ENCODE data around the gene MMEL1.

Gene MMEL1

GRCh38 chr1:2592672-2593071, 40.1 kb downstream of the MMEL1 start:
- Histone ChIP-seq H2BK12ac (ENCODE audit: low read length) (no peak overlapping the region), H3K4me1 (ENCODE audit: control insufficient read depth in 2 of 2, insufficient read depth in 1 of 2, low read depth in 1 of 2, low read length in 2 of 2) (peaks cover 0 to 3% of the 10 kb centered on the region in 2 donors), H4K91ac (ENCODE audit: low read depth, low read length, poor library complexity) (peak overlapping the region; percentile 85), H3K18ac (ENCODE audit: low read length) (no peak overlapping the region), H3K4me3 (ENCODE audit: low read length in 2 of 2) (no peak overlapping the region), H3K27ac (replicated peaks; ENCODE audit: low read length) (no peak overlapping the region), H3K4me2 (ENCODE audit: insufficient read depth, low read length, poor library complexity, severe bottlenecking) (peak overlapping the region; percentile 11), H4K8ac (ENCODE audit: low read depth, low read length) (no peak overlapping the region), H2AK5ac (ENCODE audit: low read depth, low read length) (peak overlapping the region; percentile 70), H2BK15ac (ENCODE audit: low read length) (no peak overlapping the region), H3K14ac (ENCODE audit: low read length) (peak overlapping the region; percentile 38), H3K36me3 (replicated peaks in 1 of 2; ENCODE audit: control insufficient read depth in 2 of 2, insufficient read depth in 2 of 2, low read length in 2 of 2) (peaks cover 7 to 9% of the 10 kb centered on the region in 2 donors), H3K23ac (ENCODE audit: low read depth, low read length, poor library complexity) (no peak overlapping the region), H3K79me1 (ENCODE audit: low read depth, low read length) (peaks cover 8% of the 10 kb centered on the region), H2AFZ (ENCODE audit: low read length) (no peak overlapping the region), H2BK5ac (ENCODE audit: low read length) (no peak overlapping the region), H2BK120ac (ENCODE audit: low read depth, low read length) (no peak overlapping the region), H3K4ac (ENCODE audit: low read length) (no peak overlapping the region), H3K9ac (ENCODE audit: low read depth, low read length, poor library complexity) (no peak overlapping the region), H3K27me3 (ENCODE audit: control insufficient read depth in 3 of 3, insufficient read depth in 3 of 3, low read depth in 1 of 3, low read length in 3 of 3) (peaks cover 0 to 15% (median 0%) of the 10 kb centered on the region in 3 experiments), H3K9me3 (replicated peaks in 1 of 2; ENCODE audit: control insufficient read depth in 2 of 2, insufficient read depth in 1 of 2, low read depth in 1 of 2, low read length in 2 of 2) (peaks cover 0 to 14% of the 10 kb centered on the region in 2 donors)
- WGBS, 2 donors (ENCODE audit: extremely low coverage in 2 of 2, insufficient read length in 2 of 2, insufficient replicate concordance in 1 of 2), result no CpG with 5 or more reads among the region's 15 CpGs
- no peak for DNase-seq (ENCODE audit: low spot score)

- Histone ChIP-seq H3K27ac (replicated peaks; ENCODE audit: low read length) (no peak overlapping the region), H3K79me1 (ENCODE audit: low read depth, low read length) (peaks cover 12% of the 10 kb centered on the region), H4K91ac (ENCODE audit: low read depth, low read length, poor library complexity) (no peak overlapping the region), H4K8ac (ENCODE audit: low read depth, low read length) (no peak overlapping the region), H3K9ac (ENCODE audit: low read depth, low read length, poor library complexity) (no peak overlapping the region), H2BK5ac (ENCODE audit: low read length) (no peak overlapping the region), H3K9me3 (replicated peaks in 1 of 2; ENCODE audit: control insufficient read depth in 2 of 2, insufficient read depth in 1 of 2, low read depth in 1 of 2, low read length in 2 of 2) (peaks cover 0 to 14% of the 10 kb centered on the region in 2 donors), H3K36me3 (replicated peaks in 1 of 2; ENCODE audit: control insufficient read depth in 2 of 2, insufficient read depth in 2 of 2, low read length in 2 of 2) (peaks cover 7 to 9% of the 10 kb centered on the region in 2 donors), H3K4ac (ENCODE audit: low read length) (no peak overlapping the region), H2BK15ac (ENCODE audit: low read length) (no peak overlapping the region), H3K18ac (ENCODE audit: low read length) (peak overlapping the region; percentile 28), H3K4me2 (ENCODE audit: insufficient read depth, low read length, poor library complexity, severe bottlenecking) (no peak overlapping the region), H3K4me3 (ENCODE audit: low read length in 2 of 2) (no peak overlapping the region), H3K14ac (ENCODE audit: low read length) (no peak overlapping the region), H3K23ac (ENCODE audit: low read depth, low read length, poor library complexity) (no peak overlapping the region), H2BK120ac (ENCODE audit: low read depth, low read length) (no peak overlapping the region), H2AFZ (ENCODE audit: low read length) (no peak overlapping the region), H3K4me1 (ENCODE audit: control insufficient read depth in 2 of 2, insufficient read depth in 1 of 2, low read depth in 1 of 2, low read length in 2 of 2) (peaks cover 4 to 5% of the 10 kb centered on the region in 2 donors), H2AK5ac (ENCODE audit: low read depth, low read length) (no peak overlapping the region), H2BK12ac (ENCODE audit: low read length) (no peak overlapping the region), H3K27me3 (ENCODE audit: control insufficient read depth in 3 of 3, insufficient read depth in 3 of 3, low read depth in 1 of 3, low read length in 3 of 3) (peaks cover 0 to 9% (median 0%) of the 10 kb centered on the region in 3 experiments)
- WGBS, 2 donors (ENCODE audit: extremely low coverage in 2 of 2, insufficient read length in 2 of 2, insufficient replicate concordance in 1 of 2), result no CpG with 5 or more reads among the region's 12 CpGs
- no peak for DNase-seq (ENCODE audit: low spot score)
Measured at GRCh38 chr1:2591581-2592261, 41.1 kb downstream of the MMEL1 start.

GRCh38 chr1:2591233-2591580, 41.6 kb downstream of the MMEL1 start:
- Histone ChIP-seq H2BK15ac (ENCODE audit: low read length) (no peak overlapping the region), H3K4me2 (ENCODE audit: insufficient read depth, low read length, poor library complexity, severe bottlenecking) (no peak overlapping the region), H2BK12ac (ENCODE audit: low read length) (no peak overlapping the region), H2AK5ac (ENCODE audit: low read depth, low read length) (no peak overlapping the region), H3K79me1 (ENCODE audit: low read depth, low read length) (peaks cover 12% of the 10 kb centered on the region), H2AFZ (ENCODE audit: low read length) (no peak overlapping the region), H3K4me1 (ENCODE audit: control insufficient read depth in 2 of 2, insufficient read depth in 1 of 2, low read depth in 1 of 2, low read length in 2 of 2) (peaks cover 4 to 5% of the 10 kb centered on the region in 2 donors), H4K91ac (ENCODE audit: low read depth, low read length, poor library complexity) (no peak overlapping the region), H3K9me3 (replicated peaks in 1 of 2; ENCODE audit: control insufficient read depth in 2 of 2, insufficient read depth in 1 of 2, low read depth in 1 of 2, low read length in 2 of 2) (peaks cover 0 to 14% of the 10 kb centered on the region in 2 donors), H4K8ac (ENCODE audit: low read depth, low read length) (no peak overlapping the region), H2BK5ac (ENCODE audit: low read length) (no peak overlapping the region), H3K27ac (replicated peaks; ENCODE audit: low read length) (no peak overlapping the region), H3K14ac (ENCODE audit: low read length) (no peak overlapping the region), H3K36me3 (replicated peaks in 1 of 2; ENCODE audit: control insufficient read depth in 2 of 2, insufficient read depth in 2 of 2, low read length in 2 of 2) (peaks cover 7 to 9% of the 10 kb centered on the region in 2 donors), H3K9ac (ENCODE audit: low read depth, low read length, poor library complexity) (no peak overlapping the region), H3K27me3 (ENCODE audit: control insufficient read depth in 3 of 3, insufficient read depth in 3 of 3, low read depth in 1 of 3, low read length in 3 of 3) (peaks cover 0 to 9% (median 0%) of the 10 kb centered on the region in 3 experiments), H3K4me3 (ENCODE audit: low read length in 2 of 2) (no peak overlapping the region), H2BK120ac (ENCODE audit: low read depth, low read length) (no peak overlapping the region), H3K18ac (ENCODE audit: low read length) (no peak overlapping the region), H3K4ac (ENCODE audit: low read length) (no peak overlapping the region), H3K23ac (ENCODE audit: low read depth, low read length, poor library complexity) (no peak overlapping the region)
- no CpG with 5 or more reads among the region's 5 CpGs for WGBS, 2 donors (ENCODE audit: extremely low coverage in 2 of 2, insufficient read length in 2 of 2, insufficient replicate concordance in 1 of 2)
- no peak for DNase-seq (ENCODE audit: low spot score)

DNA sequence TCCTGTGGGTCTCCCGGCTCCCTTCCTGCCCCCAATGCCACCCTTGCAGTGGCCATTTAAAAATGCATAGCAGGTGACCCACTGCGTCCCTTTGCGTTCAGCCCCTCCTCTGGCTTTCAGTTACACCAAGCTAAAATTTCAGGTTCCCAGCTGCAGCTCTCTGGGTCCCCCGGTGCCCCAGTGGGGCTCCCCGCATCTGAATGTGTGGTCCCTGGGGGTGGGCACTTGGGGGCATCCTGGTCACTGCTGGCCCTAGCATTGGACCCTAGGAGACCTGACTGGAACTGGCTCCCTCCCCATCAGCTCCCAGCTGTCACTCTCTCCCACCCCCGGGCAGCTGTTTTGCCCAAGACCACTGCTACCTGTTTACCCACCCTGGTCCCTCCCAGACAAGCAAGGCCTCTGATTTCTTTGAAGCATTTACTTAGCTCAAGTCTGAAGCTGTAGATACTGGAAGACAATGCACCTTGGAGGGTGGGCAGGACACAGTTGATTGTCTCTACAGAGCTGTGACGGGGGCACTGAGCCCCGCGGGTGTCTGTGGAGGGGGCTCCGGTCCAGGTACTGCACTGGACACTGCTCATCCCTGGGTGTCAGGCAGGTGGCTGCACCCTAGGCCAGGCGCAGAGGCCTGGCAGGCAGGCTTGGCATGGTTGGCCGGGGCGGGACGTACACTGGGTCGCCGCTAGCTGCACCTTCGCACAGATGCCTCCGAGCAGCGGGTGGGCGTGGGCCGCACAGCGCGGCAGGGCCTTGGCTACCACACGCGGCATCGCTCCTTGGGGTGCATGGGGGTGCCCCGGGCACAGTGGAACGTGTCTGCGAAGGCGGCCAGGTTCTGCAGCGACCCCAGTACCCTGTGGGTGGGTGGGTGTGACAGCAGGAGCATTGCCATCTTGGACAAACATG, 42.3 kb downstream of the MMEL1 start:
- peaks cover 4 to 5% of the 10 kb centered on the region in 2 donors for H3K4me1 ChIP-seq (ENCODE audit: control insufficient read depth in 2 of 2, insufficient read depth in 1 of 2, low read depth in 1 of 2, low read length in 2 of 2)
- H3K4me2 ChIP-seq (ENCODE audit: insufficient read depth, low read length, poor library complexity, severe bottlenecking), result no peak overlapping the region
- no peak overlapping the region for H2AK5ac ChIP-seq (ENCODE audit: low read depth, low read length)
- no peak overlapping the region for H3K27ac ChIP-seq (replicated peaks; ENCODE audit: low read length)
- H3K4me3 ChIP-seq (ENCODE audit: low read length in 2 of 2), result no peak overlapping the region
- H3K14ac ChIP-seq (ENCODE audit: low read length), result no peak overlapping the region
- no peak overlapping the region for H2BK12ac ChIP-seq (ENCODE audit: low read length)
- no peak overlapping the region for H3K4ac ChIP-seq (ENCODE audit: low read length)
- H3K23ac ChIP-seq (ENCODE audit: low read depth, low read length, poor library complexity), result no peak overlapping the region
- H4K91ac ChIP-seq (ENCODE audit: low read depth, low read length, poor library complexity), result no peak overlapping the region
- peak overlapping the region; percentile 53 for H2BK5ac ChIP-seq (ENCODE audit: low read length)
- H3K9ac ChIP-seq (ENCODE audit: low read depth, low read length, poor library complexity), result no peak overlapping the region
- WGBS, 2 donors (ENCODE audit: extremely low coverage in 2 of 2, insufficient read length in 2 of 2, insufficient replicate concordance in 1 of 2), result no CpG with 5 or more reads among the region's 31 CpGs
- no peak for DNase-seq (ENCODE audit: low spot score)
- no peak overlapping the region for H2BK15ac ChIP-seq (ENCODE audit: low read length)
- peaks cover 0 to 5% (median 0%) of the 10 kb centered on the region in 3 experiments for H3K27me3 ChIP-seq (ENCODE audit: control insufficient read depth in 3 of 3, insufficient read depth in 3 of 3, low read depth in 1 of 3, low read length in 3 of 3)
- peaks cover 0 to 14% of the 10 kb centered on the region in 2 donors for H3K9me3 ChIP-seq (replicated peaks in 1 of 2; ENCODE audit: control insufficient read depth in 2 of 2, insufficient read depth in 1 of 2, low read depth in 1 of 2, low read length in 2 of 2)
- H2BK120ac ChIP-seq (ENCODE audit: low read depth, low read length), result no peak overlapping the region
- peaks cover 7 to 9% of the 10 kb centered on the region in 2 donors for H3K36me3 ChIP-seq (replicated peaks in 1 of 2; ENCODE audit: control insufficient read depth in 2 of 2, insufficient read depth in 2 of 2, low read length in 2 of 2)
- no peak overlapping the region for H2AFZ ChIP-seq (ENCODE audit: low read length)
- H3K79me1 ChIP-seq (ENCODE audit: low read depth, low read length), result peaks cover 12% of the 10 kb centered on the region
- H4K8ac ChIP-seq (ENCODE audit: low read depth, low read length), result no peak overlapping the region
- H3K18ac ChIP-seq (ENCODE audit: low read length), result no peak overlapping the region

All from neuronal stem cell (in vitro differentiated cells).